PFSK-1 (cell line): ENCODE data around the gene MBOAT7.

ENCODE experiments used
- FOXP2 ChIP-seq: optimal IDR thresholded peaks from 2 replicates; pipeline ENCODE3; 2011; ENCODE audit warnings: borderline replicate concordance, control low read depth, inconsistent platforms; ENCODE audit not compliant: insufficient read depth; ENCODE audit errors: extremely low read length, extremely low read depth
- POLR2AphosphoS5 ChIP-seq: IDR thresholded peaks from 2 replicates; pipeline ENCODE4 v1.6.1; 2012; ENCODE audit warnings: low read depth, mild to moderate bottlenecking, control low read depth, low read length, moderate library complexity
- SIN3A ChIP-seq: IDR thresholded peaks from 2 replicates; pipeline ENCODE4 v1.6.1; 2012; ENCODE audit warnings: mild to moderate bottlenecking, low read length, moderate library complexity, borderline replicate concordance; ENCODE audit not compliant: insufficient read depth
- TAF1 ChIP-seq: IDR thresholded peaks from 2 replicates; pipeline ENCODE4 v1.6.1; 2012; ENCODE audit warnings: low read length, control low read depth, borderline replicate concordance; ENCODE audit not compliant: insufficient read depth
- TF ChIP-seq, protein P1 (sequence below), 2 experiments: IDR thresholded peaks; 2 replicates each; pipeline versions ENCODE4 v1.6.1 to v1.8.0; 2011 to 2012; ENCODE audit warnings: low read depth in 2 of 2, low read length in 2 of 2, control low read depth in 1 of 2, inconsistent platforms in 1 of 2, mild to moderate bottlenecking in 1 of 2, moderate library complexity in 1 of 2; ENCODE audit not compliant: insufficient read depth in 1 of 2

Gene MBOAT7

DNA sequence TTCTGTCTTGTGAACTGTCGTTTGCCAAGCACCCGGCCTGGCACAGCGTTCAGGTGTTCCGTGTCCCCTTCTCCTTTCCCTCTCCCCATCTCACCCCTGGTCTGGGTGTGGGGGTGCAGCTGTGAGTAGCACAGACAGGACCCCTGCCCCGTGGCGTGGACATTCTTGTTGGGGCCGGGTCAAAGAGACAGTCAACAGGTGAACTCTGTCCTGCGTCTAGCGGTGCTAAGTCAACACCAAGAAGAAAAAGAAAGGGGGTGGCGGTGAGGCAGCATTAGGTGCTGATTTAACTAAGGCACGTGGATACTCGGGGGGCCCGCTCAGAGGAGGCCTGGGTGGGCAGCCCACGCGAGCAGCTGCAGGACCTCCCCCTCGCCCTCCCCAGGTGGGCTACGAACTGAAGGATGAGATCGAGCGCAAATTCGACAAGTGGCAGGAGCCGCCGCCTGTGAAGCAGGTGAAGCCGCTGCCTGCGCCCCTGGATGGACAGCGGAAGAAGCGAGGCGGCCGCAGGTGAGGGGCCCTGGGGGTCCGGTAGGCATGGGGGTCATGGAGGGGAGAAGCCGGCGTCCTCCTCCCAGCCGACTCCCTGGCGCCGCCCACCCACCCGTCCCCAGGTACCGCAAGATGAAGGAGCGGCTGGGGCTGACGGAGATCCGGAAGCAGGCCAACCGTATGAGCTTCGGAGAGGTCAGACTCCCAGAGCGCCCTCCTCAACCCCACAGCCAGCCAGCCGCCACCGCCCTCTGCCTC is 61.5 kb downstream of the MBOAT7 start:
- no peak for TF ChIP-seq SIN3A
- TF ChIP-seq, protein P1, sequence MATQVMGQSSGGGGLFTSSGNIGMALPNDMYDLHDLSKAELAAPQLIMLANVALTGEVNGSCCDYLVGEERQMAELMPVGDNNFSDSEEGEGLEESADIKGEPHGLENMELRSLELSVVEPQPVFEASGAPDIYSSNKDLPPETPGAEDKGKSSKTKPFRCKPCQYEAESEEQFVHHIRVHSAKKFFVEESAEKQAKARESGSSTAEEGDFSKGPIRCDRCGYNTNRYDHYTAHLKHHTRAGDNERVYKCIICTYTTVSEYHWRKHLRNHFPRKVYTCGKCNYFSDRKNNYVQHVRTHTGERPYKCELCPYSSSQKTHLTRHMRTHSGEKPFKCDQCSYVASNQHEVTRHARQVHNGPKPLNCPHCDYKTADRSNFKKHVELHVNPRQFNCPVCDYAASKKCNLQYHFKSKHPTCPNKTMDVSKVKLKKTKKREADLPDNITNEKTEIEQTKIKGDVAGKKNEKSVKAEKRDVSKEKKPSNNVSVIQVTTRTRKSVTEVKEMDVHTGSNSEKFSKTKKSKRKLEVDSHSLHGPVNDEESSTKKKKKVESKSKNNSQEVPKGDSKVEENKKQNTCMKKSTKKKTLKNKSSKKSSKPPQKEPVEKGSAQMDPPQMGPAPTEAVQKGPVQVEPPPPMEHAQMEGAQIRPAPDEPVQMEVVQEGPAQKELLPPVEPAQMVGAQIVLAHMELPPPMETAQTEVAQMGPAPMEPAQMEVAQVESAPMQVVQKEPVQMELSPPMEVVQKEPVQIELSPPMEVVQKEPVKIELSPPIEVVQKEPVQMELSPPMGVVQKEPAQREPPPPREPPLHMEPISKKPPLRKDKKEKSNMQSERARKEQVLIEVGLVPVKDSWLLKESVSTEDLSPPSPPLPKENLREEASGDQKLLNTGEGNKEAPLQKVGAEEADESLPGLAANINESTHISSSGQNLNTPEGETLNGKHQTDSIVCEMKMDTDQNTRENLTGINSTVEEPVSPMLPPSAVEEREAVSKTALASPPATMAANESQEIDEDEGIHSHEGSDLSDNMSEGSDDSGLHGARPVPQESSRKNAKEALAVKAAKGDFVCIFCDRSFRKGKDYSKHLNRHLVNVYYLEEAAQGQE (IDR thresholded peaks at IDR 0.05; ENCODE audit: insufficient read depth in 1 of 2, low read depth in 2 of 2, low read length in 2 of 2), result no peak
- no peak for TF ChIP-seq TAF1
- no peak for TF ChIP-seq POLR2AphosphoS5

DNA sequence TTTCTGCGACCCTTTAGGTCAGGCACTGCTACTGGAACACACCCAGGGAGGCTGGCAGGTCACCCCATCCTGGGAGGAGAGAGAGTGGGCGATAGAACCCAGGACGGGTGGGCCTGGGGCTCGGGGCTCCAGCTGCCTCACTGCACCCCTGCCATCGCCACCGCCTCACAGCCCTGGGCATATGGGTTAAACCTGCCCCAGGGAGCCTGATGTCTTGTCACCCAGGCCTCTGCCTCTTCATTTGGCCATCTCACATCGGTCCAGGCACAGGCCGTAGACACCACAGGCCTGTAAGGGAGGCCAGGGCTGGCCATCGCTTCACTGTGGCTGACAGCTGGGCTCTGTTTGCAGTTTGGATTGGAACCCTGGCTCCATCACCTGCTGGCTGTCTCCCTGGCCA is 63.7 kb downstream of the MBOAT7 start:
- TF ChIP-seq, protein P1 (IDR thresholded peaks at IDR 0.05; ENCODE audit: insufficient read depth in 1 of 2, low read depth in 2 of 2, low read length in 2 of 2), result no peak
- TF ChIP-seq SIN3A, result no peak
- TF ChIP-seq TAF1, result no peak

DNA sequence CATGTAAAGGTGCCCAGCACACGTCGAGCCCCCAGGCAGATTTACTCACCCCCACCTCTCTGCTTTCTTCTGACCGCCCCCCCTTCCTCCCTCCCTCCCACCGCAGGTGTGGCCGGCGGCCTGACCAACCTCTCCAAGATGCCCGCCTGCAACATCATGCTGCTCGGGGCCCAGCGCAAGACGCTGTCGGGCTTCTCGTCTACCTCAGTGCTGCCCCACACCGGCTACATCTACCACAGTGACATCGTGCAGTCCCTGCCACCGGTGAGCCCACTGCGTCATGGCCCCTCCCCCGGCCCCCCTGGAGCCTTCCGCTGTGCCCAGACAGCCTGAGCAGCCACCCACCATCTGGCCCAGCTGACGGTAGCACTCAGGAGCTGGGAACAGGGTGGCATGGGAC is 65.0 kb downstream of the MBOAT7 start:
- TF ChIP-seq SIN3A, result no peak
- no peak for TF ChIP-seq TAF1
- TF ChIP-seq POLR2AphosphoS5, result no peak
- TF ChIP-seq, protein P1 (IDR thresholded peaks at IDR 0.05; ENCODE audit: insufficient read depth in 1 of 2, low read depth in 2 of 2, low read length in 2 of 2), result no peak
- no peak for TF ChIP-seq FOXP2

DNA sequence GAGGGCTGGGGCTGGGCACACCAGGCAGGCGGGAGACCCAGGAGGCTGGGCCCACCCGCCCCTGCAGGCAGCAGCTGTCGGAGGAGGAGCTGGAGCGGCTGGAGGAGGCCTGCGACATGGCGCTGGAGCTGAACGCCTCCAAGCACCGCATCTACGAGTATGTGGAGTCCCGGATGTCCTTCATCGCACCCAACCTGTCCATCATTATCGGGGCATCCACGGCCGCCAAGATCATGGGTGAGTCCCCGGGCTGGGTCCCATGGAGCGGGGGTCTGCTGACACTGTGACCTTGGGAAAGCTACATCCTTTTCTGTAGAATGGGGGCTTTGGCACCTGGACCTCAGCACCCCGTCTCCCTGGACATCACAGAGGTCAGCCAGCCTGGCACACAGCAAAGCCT is 65.7 kb downstream of the MBOAT7 start:
- TF ChIP-seq, protein P1 (IDR thresholded peaks at IDR 0.05; ENCODE audit: insufficient read depth in 1 of 2, low read depth in 2 of 2, low read length in 2 of 2), result no peak
- TF ChIP-seq FOXP2, result no peak
- TF ChIP-seq TAF1, result no peak
- TF ChIP-seq POLR2AphosphoS5, result no peak
- TF ChIP-seq SIN3A, result no peak
